ENCODE results near the gene KCNH8. TPM values are rescaled to one million over a fixed set of nuclear protein-coding genes. Genes with fewer than 3 reads are reported as not detected.

KCNH8 gene
- total RNA-seq, 1 experiment from 2014 or later, result 3.7 TPM

- Histone ChIP-seq H3K4me1 (ENCODE audit: insufficient read depth, low read length) (no peaks in the 10 kb centered on the region; the same call in 1 of the 2 replicates), H2BK15ac (ENCODE audit: low read depth, low read length) (no peak overlapping the region), H3K56ac (ENCODE audit: insufficient read length, low read depth, low read length) (no peak overlapping the region), H3K27ac (ENCODE audit: insufficient read length, low read depth, low read length) (no peak overlapping the region), H2BK5ac (ENCODE audit: insufficient read length, low read length) (no peak overlapping the region), H3T11ph (ENCODE audit: low read length) (no peak overlapping the region), H2BK12ac (ENCODE audit: insufficient read length, low read depth, low read length) (no peak overlapping the region), H3K4ac (ENCODE audit: low read depth, low read length) (no peak overlapping the region), H3K27me3 (ENCODE audit: insufficient read depth, low read length) (no peaks in the 10 kb centered on the region), H3K9me3 (ENCODE audit: control insufficient read depth, low read depth, low read length) (peaks cover 4% of the 10 kb centered on the region), H3K18ac (ENCODE audit: insufficient read length, low read depth, low read length) (no peak overlapping the region), H3K79me2 (ENCODE audit: insufficient read depth, low read length) (no peaks in the 10 kb centered on the region), H2BK120ac (ENCODE audit: low read depth, low read length, poor library complexity, severe bottlenecking) (no peak overlapping the region), H3K4me2 (ENCODE audit: insufficient read depth, insufficient read length, low read length) (no peak overlapping the region), H3K9ac (ENCODE audit: extremely low read depth, insufficient read length, low read length) (no peak overlapping the region), H4K20me1 (ENCODE audit: control insufficient read depth, insufficient read depth, insufficient read length) (no peaks in the 10 kb centered on the region), H2BK20ac (ENCODE audit: low read depth, low read length, poor library complexity, severe bottlenecking) (no peak overlapping the region), H2AK5ac (ENCODE audit: insufficient read length, low read length) (no peak overlapping the region), H4K8ac (replicated peaks; ENCODE audit: insufficient read length, low read depth, low read length) (no peak overlapping the region), H4K91ac (ENCODE audit: insufficient read length, low read depth, low read length) (no peak overlapping the region), H4K5ac (ENCODE audit: insufficient read length, low read depth, low read length) (no peak overlapping the region), H2AFZ (ENCODE audit: low read length) (no peak overlapping the region), H3K23me2 (ENCODE audit: insufficient read length, low read depth, low read length, poor library complexity, severe bottlenecking) (no peaks in the 10 kb centered on the region), H3K23ac (ENCODE audit: insufficient read length, low read depth, low read length) (no peak overlapping the region), H3K14ac (ENCODE audit: insufficient read depth, low read length) (no peak overlapping the region), H3K79me1 (ENCODE audit: insufficient read depth, low read depth, low read length, poor library complexity, severe bottlenecking) (no peaks in the 10 kb centered on the region)
- Mint-ChIP-seq H3K27me3 (ENCODE audit: low read depth) (no peaks in the 10 kb centered on the region), H3K27ac (no peak overlapping the region), H3K9me3 (peaks cover 6 to 11% of the 10 kb centered on the region in 2 experiments; a peak in 4 of 5 replicates), H3K4me1 (peaks cover 11 to 12% of the 10 kb centered on the region in 2 experiments), H3K36me3 (ENCODE audit: insufficient read depth in 1 of 3, low read depth in 3 of 3) (peaks cover 5 to 9% (median 9%) of the 10 kb centered on the region in 3 experiments), H3K4me3 (no peak overlapping the region)
- DNase-seq, result no peak
- no CpG with 5 or more reads among the region's 4 CpGs for WGBS (ENCODE audit: extremely low coverage, insufficient read length, low lambda C conversion rate)
- no peak for TF ChIP-seq CTCF (conservative IDR thresholded peaks at IDR 0.05)
Observed at GRCh38 chr3:19105826-19106225, 42.5 kb upstream of the KCNH8 start.
